PC-9 (cell line): Measurements from ENCODE around the gene MRPL28.

Source experiments
- CTCF ChIP-seq: fragments of 200-600 bp; sonication (generic); conservative IDR thresholded peaks from 2 replicates; pipeline ENCODE4 v1.6.1; 2017; ENCODE audit warnings: mixed run types, antibody characterized with exemption, mild to moderate bottlenecking, moderate library complexity
- EZH2 ChIP-seq: fragments of 200-600 bp; sonication (generic); IDR thresholded peaks from 2 replicates; pipeline ENCODE4 v1.8.0; 2017; ENCODE audit warnings: antibody characterized with exemption, low read depth

GRCh38 chr16:354971-355461, 15.3 kb downstream of the MRPL28 start:
- no peak for TF ChIP-seq CTCF
- TF ChIP-seq EZH2, result no peak
